GM12873 (cell line): ENCODE results near the gene TAS2R50.

Experiments
- CTCF ChIP-seq: IDR thresholded peaks from 2 replicates; pipeline ENCODE4 v1.5.1; 2012; ENCODE audit warnings: low read depth, mild to moderate bottlenecking, moderate library complexity, low read length, control low read depth; ENCODE audit not compliant: insufficient read depth; ENCODE audit errors: missing control alignments

TAS2R50 gene

GRCh38 chr12:10952645-10953044 lies 34.1 kb downstream of the TAS2R50 start:
- TF ChIP-seq CTCF, result no peak

GRCh38 chr12:10943167-10943566 lies 43.5 kb downstream of the TAS2R50 start:
- TF ChIP-seq CTCF, result no peak

GRCh38 chr12:10941916-10942607 lies 44.6 kb downstream of the TAS2R50 start:
- TF ChIP-seq CTCF, result no peak

GRCh38 chr12:10941369-10941768 lies 45.3 kb downstream of the TAS2R50 start:
- TF ChIP-seq CTCF, result no peak

GRCh38 chr12:10940389-10940788 lies 46.3 kb downstream of the TAS2R50 start:
- TF ChIP-seq CTCF, result no peak

GRCh38 chr12:10939163-10939562 lies 47.5 kb downstream of the TAS2R50 start, which contains the start of gene TAS2R14:
TAS2R14 (minus strand) TSS chr12:10939263; CDS start chr12:10939207, 56 bp downstream.
- no peak for TF ChIP-seq CTCF

GRCh38 chr12:10936506-10936905 lies 50.2 kb downstream of the TAS2R50 start:
- TF ChIP-seq CTCF, result no peak
